PC-9 (cell line): ENCODE measurements around the gene MBD2. TPM values are rescaled to one million over a fixed set of nuclear protein-coding genes. Genes with fewer than 3 reads are reported as not detected.
"Not testable (repeated sequence)": the region's sequence is repeated elsewhere in the genome, so short reads cannot be mapped to it uniquely, and the experiment has no call there.

ENCODE experiments used
- BruUV-seq: library from RNA; stranded (reverse); fragments of 400-500 nt; replicated peaks from 2 replicates; lab custom pipeline; 2021; lab: Mats Ljungman, UMichigan
- CTCF ChIA-PET: fragments of 300-600 bp; sonication (Branson Sonifier 250); formaldehyde crosslinking; loops from one replicate; lab custom pipeline; 2022; ENCODE audit warnings: antibody characterized with exemption; lab: Charles Lee
- POLR2A ChIA-PET: fragments of 300-600 bp; sonication (Branson Sonifier 250); formaldehyde crosslinking; loops from one replicate; lab custom pipeline; 2022; ENCODE audit warnings: antibody characterized with exemption; ENCODE audit not compliant: unreplicated experiment; lab: Charles Lee
- DNase-seq, 2 experiments: peaks; one replicate each; pipeline versions ENCODE4 v3.0.0 to v3.0.0-alpha.2; 2015 to 2022; ENCODE audit warnings: mixed read lengths in 1 of 2
- H2AFZ ChIP-seq: fragments of 200-600 bp; sonication (generic); 2 replicates; pipeline ENCODE4 v1.8.1; 2017; ENCODE audit warnings: antibody characterized with exemption
- H3F3A ChIP-seq: fragments of 200-600 bp; sonication (generic); 2 replicates; pipeline ENCODE4 v1.8.1; 2017; ENCODE audit warnings: antibody characterized with exemption, mild to moderate bottlenecking, low read depth; ENCODE audit not compliant: insufficient read depth
- H3K27ac ChIP-seq: fragments of 200-600 bp; sonication (generic); 2 replicates; pipeline ENCODE4 v1.6.1; 2016; ENCODE audit warnings: mixed run types
- H3K27me3 ChIP-seq: fragments of 200-600 bp; sonication (generic); 2 replicates; pipeline ENCODE4 v1.6.1; 2016; ENCODE audit warnings: low read depth, mixed run types; ENCODE audit not compliant: insufficient read depth
- H3K36me3 ChIP-seq: fragments of 200-600 bp; sonication (generic); 2 replicates; pipeline ENCODE4 v1.6.1; 2016; ENCODE audit warnings: low read depth, mixed run types
- H3K4me1 ChIP-seq: fragments of 200-600 bp; sonication (generic); replicated peaks from 2 replicates; pipeline ENCODE4 v1.6.1; 2016; ENCODE audit warnings: mixed run types; ENCODE audit not compliant: insufficient read depth
- H3K4me2 ChIP-seq: fragments of 200-600 bp; sonication (generic); 2 replicates; pipeline ENCODE4 v1.6.1; 2017; ENCODE audit warnings: mixed run types
- H3K4me3 ChIP-seq: fragments of 200-600 bp; sonication (generic); 2 replicates; pipeline ENCODE4 v1.6.1; 2016; ENCODE audit warnings: mixed run types
- H3K79me2 ChIP-seq: fragments of 200-600 bp; sonication (generic); 2 replicates; pipeline ENCODE4 v1.6.1; 2017; ENCODE audit warnings: low read depth, mixed run types
- H3K9me2 ChIP-seq: fragments of 200-600 bp; sonication (generic); 2 replicates; pipeline ENCODE4 v1.8.1; 2017; ENCODE audit warnings: mild to moderate bottlenecking; ENCODE audit not compliant: insufficient read depth
- H3K9me3 ChIP-seq: fragments of 200-600 bp; sonication (generic); 2 replicates; pipeline ENCODE4 v1.8.1; 2016; ENCODE audit warnings: low read depth; ENCODE audit not compliant: insufficient read depth
- H4K20me1 ChIP-seq: fragments of 200-600 bp; sonication (generic); 2 replicates; pipeline ENCODE4 v1.8.1; 2017; ENCODE audit not compliant: insufficient read depth
- EZH2 ChIP-seq: fragments of 200-600 bp; sonication (generic); IDR thresholded peaks from 2 replicates; pipeline ENCODE4 v1.8.0; 2017; ENCODE audit warnings: antibody characterized with exemption, low read depth
- intact Hi-C: fragments of 100-400 bp; cut with micrococcal nuclease; formaldehyde crosslinking; loops from one replicate; pipeline ENCODE4 v1.10.0; 2022; ENCODE audit not compliant: unreplicated experiment
- total RNA-seq: library from RNA; stranded (reverse); gene quantifications from 2 replicates; pipeline ENCODE4 v1.2.3, GENCODE V29; 2021
- TF ChIP-seq, protein P1 (sequence below): fragments of 200-600 bp; sonication (generic); conservative IDR thresholded peaks from 2 replicates; pipeline ENCODE4 v1.6.1; 2017; ENCODE audit warnings: mixed run types, antibody characterized with exemption, mild to moderate bottlenecking, moderate library complexity

The MBD2 gene
- total RNA-seq, 1 experiment from 2014 or later: 72.0 TPM

DNA sequence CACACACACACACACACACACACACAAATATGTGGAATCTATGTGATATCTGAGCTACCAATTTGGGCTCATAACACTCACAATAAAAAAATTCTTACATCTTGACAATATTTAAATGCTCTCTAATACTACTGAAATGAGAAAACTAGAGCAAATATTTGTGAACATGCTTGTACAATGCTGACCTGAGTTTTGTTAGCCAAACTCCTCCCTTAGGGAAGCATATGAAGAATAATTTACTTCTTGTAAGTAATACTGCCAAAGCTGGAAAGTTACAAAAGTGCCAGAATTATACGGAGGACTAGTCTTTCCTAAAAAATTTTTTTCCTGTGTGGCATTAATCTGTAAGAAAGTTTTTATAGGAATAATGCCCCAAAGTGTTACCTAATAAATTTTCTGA is 18.5 kb downstream of the MBD2 start:
- intact Hi-C loops: no loop called here
- Histone ChIP-seq H2AFZ (no peak overlapping the region), H3F3A (peaks cover 5% of the 10 kb centered on the region), H3K4me3 (no peak overlapping the region), H3K9me2 (no peaks in the 10 kb centered on the region), H3K27ac (no peak overlapping the region), H3K27me3 (no peaks in the 10 kb centered on the region), H3K4me1 (no peaks in the 10 kb centered on the region), H3K79me2 (peaks cover 74% of the 10 kb centered on the region), H4K20me1 (peaks cover 50% of the 10 kb centered on the region), H3K4me2 (no peak overlapping the region), H3K36me3 (no peaks in the 10 kb centered on the region), H3K9me3 (no peaks in the 10 kb centered on the region)
- POLR2A ChIA-PET: no interaction called here
- no peak for DNase-seq
- TF ChIP-seq, protein P1, sequence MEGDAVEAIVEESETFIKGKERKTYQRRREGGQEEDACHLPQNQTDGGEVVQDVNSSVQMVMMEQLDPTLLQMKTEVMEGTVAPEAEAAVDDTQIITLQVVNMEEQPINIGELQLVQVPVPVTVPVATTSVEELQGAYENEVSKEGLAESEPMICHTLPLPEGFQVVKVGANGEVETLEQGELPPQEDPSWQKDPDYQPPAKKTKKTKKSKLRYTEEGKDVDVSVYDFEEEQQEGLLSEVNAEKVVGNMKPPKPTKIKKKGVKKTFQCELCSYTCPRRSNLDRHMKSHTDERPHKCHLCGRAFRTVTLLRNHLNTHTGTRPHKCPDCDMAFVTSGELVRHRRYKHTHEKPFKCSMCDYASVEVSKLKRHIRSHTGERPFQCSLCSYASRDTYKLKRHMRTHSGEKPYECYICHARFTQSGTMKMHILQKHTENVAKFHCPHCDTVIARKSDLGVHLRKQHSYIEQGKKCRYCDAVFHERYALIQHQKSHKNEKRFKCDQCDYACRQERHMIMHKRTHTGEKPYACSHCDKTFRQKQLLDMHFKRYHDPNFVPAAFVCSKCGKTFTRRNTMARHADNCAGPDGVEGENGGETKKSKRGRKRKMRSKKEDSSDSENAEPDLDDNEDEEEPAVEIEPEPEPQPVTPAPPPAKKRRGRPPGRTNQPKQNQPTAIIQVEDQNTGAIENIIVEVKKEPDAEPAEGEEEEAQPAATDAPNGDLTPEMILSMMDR: no peak
- no peak for TF ChIP-seq EZH2
- CTCF ChIA-PET: no interaction called here
- no TSS peak for BruUV-seq

DNA sequence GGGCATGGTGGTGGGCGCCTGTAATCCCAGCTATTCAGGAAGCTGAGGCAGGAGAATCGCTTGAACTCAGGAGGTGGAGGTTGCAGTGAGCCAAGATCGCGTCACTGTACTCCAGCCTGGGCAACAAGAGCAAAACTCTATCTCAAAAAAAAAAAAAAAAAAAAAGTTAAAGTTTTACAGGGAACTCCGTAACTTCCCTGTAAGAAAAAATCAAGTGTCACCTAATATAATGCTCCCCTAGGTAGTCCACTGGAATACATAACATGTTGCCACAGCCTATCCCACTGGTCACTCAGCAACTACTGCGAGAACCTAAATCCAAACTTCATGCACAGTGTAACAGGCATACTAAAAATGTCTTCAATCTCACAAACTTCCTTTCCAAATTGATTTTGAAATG is 19.0 kb downstream of the MBD2 start:
- intact Hi-C loops, H3K9me2 ChIP-seq, H3K27ac ChIP-seq, H3K9me3 ChIP-seq, BruUV-seq, H3K27me3 ChIP-seq, H3K4me1 ChIP-seq, H3K36me3 ChIP-seq, H3K4me3 ChIP-seq, POLR2A ChIA-PET, DNase-seq, CTCF ChIA-PET, H3K4me2 ChIP-seq, H2AFZ ChIP-seq, H3F3A ChIP-seq: not testable (repeated sequence)
- H3K79me2 ChIP-seq: peaks cover 74% of the 10 kb centered on the region
- peaks cover 46% of the 10 kb centered on the region for H4K20me1 ChIP-seq

DNA sequence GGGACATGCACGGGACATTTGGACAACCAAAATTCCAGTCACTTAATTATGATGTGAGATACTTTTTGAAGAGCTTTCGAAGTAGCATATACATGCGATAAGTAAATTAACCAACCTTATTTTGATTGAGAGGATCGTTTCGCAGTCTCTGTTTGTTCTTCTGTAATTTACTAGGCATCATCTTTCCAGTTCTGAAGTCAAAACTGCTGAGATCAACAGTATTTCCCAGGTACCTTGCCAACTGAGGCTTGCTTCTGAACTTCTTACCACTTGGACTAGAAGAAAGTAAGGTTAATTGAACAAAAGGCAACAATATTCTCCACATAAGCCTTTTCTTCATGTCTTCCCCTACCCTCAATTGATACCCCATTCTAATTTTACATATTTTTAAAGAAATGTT is 19.6 kb downstream of the MBD2 start:
- Histone ChIP-seq H3K4me3 (no peak overlapping the region), H3K79me2 (peaks cover 74% of the 10 kb centered on the region)
- POLR2A ChIA-PET: no interaction called here

More for the DNA sequence above, 19.6 kb downstream of the MBD2 start:
- Histone ChIP-seq H3K4me1 (no peaks in the 10 kb centered on the region), H3K9me3 (no peaks in the 10 kb centered on the region), H3F3A (peaks cover 5% of the 10 kb centered on the region), H3K4me2 (no peak overlapping the region), H3K27ac (no peak overlapping the region), H3K27me3 (no peaks in the 10 kb centered on the region), H2AFZ (no peak overlapping the region), H3K9me2 (no peaks in the 10 kb centered on the region), H4K20me1 (peaks cover 41% of the 10 kb centered on the region), H3K36me3 (no peaks in the 10 kb centered on the region; the same call in 1 of the 2 replicates)
- DNase-seq: no peak
- CTCF ChIA-PET: no interaction called here
- intact Hi-C loops: no loop called here
- no TSS peak for BruUV-seq
- TF ChIP-seq EZH2: no peak
- TF ChIP-seq, protein P1: no peak
